SU-DHL-6 (cell line): Measurements from ENCODE around the gene WDR37.

ENCODE experiments used
- H2AFZ ChIP-seq: fragments of 200-600 bp; sonication (generic); 2 replicates; pipeline ENCODE4 v1.6.1; 2014; ENCODE audit warnings: low read depth, mild to moderate bottlenecking, moderate library complexity, mixed read lengths, antibody characterized with exemption, low read length; ENCODE audit not compliant: severe bottlenecking
- H3F3A ChIP-seq: fragments of 200-600 bp; shearing (Covaris generic); 2 replicates; pipeline ENCODE4 v1.6.0; 2016; ENCODE audit warnings: antibody characterized with exemption, mild to moderate bottlenecking; ENCODE audit not compliant: insufficient read depth
- H3K27ac ChIP-seq: fragments of 200-600 bp; sonication (generic); 2 replicates; pipeline ENCODE4 v1.5.1; 2016; ENCODE audit warnings: low read depth, mild to moderate bottlenecking, low read length, moderate library complexity, mixed read lengths
- H3K27me3 ChIP-seq: fragments of 200-600 bp; sonication (generic), shearing (Covaris generic); 2 replicates; pipeline ENCODE4 v1.6.0; 2014; ENCODE audit warnings: mild to moderate bottlenecking, low read length
- H3K36me3 ChIP-seq: fragments of 200-600 bp; sonication (generic); 2 replicates; pipeline ENCODE4 v1.6.1; 2014; ENCODE audit warnings: mild to moderate bottlenecking, low read length, mixed read lengths
- H3K4me2 ChIP-seq: fragments of 300-600, 200-600 bp; shearing (Covaris generic), sonication (generic); 2 replicates; pipeline ENCODE4 v1.6.0; 2014; ENCODE audit warnings: low read length, low read depth, mild to moderate bottlenecking; ENCODE audit not compliant: poor library complexity, severe bottlenecking
- H3K4me3 ChIP-seq: fragments of 200-600 bp; sonication (generic); 2 replicates; pipeline ENCODE4 v1.5.1; 2014; ENCODE audit warnings: antibody characterized with exemption, low read length, mild to moderate bottlenecking, mixed read lengths; ENCODE audit not compliant: insufficient read depth, poor library complexity, severe bottlenecking
- H3K79me2 ChIP-seq: fragments of 200-600 bp; sonication (generic); 2 replicates; pipeline ENCODE4 v1.6.1; 2014; ENCODE audit warnings: mild to moderate bottlenecking, low read length, moderate library complexity; ENCODE audit not compliant: insufficient read depth
- H3K9ac ChIP-seq: fragments of 200-600 bp; sonication (generic); 2 replicates; pipeline ENCODE4 v1.7.0; 2014; ENCODE audit warnings: mild to moderate bottlenecking, low read length
- H3K9me2 ChIP-seq: fragments of 200-600 bp; sonication (generic); replicated peaks from 2 replicates; pipeline ENCODE4 v1.6.1; 2014; ENCODE audit warnings: low read length; ENCODE audit not compliant: insufficient read depth
- H3K9me3 ChIP-seq: fragments of 200-600 bp; sonication (generic); 2 replicates; pipeline ENCODE4 v1.6.1; 2014; ENCODE audit warnings: low read length, mixed read lengths; ENCODE audit not compliant: insufficient read depth
- H4K20me1 ChIP-seq: fragments of 200-600 bp; sonication (generic); 2 replicates; pipeline ENCODE4 v1.6.1; 2014; ENCODE audit warnings: low read depth, mild to moderate bottlenecking, antibody characterized with exemption, low read length, moderate library complexity, mixed read lengths
- EZH2phosphoT487 ChIP-seq: fragments of 200-600 bp; sonication (generic), shearing (Covaris generic); conservative IDR thresholded peaks from 2 replicates; pipeline ENCODE4 v1.6.1; 2018; ENCODE audit warnings: mild to moderate bottlenecking, antibody characterized with exemption, low read length, moderate library complexity, mixed read lengths
- TF ChIP-seq, protein P1 (sequence below): fragments of 200-600 bp; sonication (generic); IDR thresholded peaks from one replicate; pipeline ENCODE4 v1.5.1; 2017; ENCODE audit warnings: antibody characterized with exemption, mild to moderate bottlenecking, low read length, moderate library complexity; ENCODE audit not compliant: insufficient read depth, poor library complexity, severe bottlenecking

The WDR37 gene

DNA sequence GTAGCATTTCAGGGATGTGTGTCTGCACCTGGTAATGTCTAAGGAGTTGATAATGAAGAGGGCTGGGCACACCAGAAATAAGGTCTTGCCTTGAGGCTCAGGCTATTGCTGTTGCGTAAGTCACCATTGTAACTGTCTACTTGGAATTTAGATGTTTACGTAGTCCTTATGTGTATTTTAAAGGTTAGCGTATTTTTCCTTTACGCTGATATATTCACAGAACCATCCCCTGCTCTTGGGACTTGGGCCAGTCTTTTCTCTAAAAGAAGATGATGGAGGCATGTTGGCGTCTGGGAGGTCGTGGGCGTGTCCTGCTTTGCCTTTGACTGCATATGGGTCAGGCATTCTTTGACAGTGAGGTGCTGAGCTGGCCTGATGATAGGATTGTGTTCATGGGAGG, 14.7 kb downstream of the WDR37 start:
- H3K9me2 ChIP-seq = no peaks in the 10 kb centered on the region
- 0 out of 2 replicates have a peak, but pooled peaks cover 6% of the 10 kb centered on the region for H3K36me3 ChIP-seq

DNA sequence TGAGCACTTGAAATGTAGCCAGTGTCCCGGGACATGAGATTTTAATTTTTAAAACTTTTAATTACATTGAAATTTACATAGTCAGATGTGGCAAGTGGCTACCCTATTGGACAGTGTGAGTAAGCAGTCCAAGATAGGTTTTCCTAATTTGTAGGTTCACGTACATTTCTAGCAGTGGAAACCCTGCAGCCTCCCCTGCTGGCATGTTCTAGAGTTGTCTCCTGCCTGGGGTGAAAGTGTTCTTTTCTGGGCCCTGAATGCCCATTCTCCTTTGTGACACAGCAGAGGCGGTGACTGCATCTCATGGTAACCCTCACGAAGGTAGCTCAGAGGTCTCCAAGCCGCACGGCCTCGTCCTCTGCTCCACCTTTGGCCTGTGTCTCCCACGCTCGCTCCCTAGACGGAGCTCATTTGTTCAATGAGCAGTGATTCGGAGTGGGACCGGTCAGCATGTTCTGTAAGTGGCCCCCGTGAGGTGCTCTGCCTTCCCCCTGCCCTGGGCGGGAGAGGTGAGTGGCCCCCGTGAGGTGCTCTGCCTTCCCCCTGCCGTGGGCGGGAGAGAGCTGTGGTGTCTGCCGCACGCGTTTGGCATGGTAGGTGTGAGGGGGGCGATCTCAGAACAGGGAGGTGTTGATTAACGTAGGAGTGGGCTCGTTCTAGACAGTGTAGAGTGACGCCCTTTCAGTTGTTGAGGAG, 18.0 kb downstream of the WDR37 start:
- Histone ChIP-seq H3K9me2 (no peaks in the 10 kb centered on the region), H3K4me2 (no peak overlapping the region), H3K9me3 (no peaks in the 10 kb centered on the region), H2AFZ (no peak overlapping the region), H3K9ac (no peak overlapping the region), H3K27ac (no peak overlapping the region), H3F3A (no peaks in the 10 kb centered on the region), H3K4me3 (no peak overlapping the region), H3K27me3 (no peaks in the 10 kb centered on the region), H4K20me1 (no peaks in the 10 kb centered on the region; the same call in 1 of the 2 replicates), H3K79me2 (peaks cover 7% of the 10 kb centered on the region; the same call in 1 of the 2 replicates), H3K36me3 (peaks cover 12% of the 10 kb centered on the region; the same call in 1 of the 2 replicates)
- no peak for TF ChIP-seq EZH2phosphoT487
- TF ChIP-seq, protein P1, sequence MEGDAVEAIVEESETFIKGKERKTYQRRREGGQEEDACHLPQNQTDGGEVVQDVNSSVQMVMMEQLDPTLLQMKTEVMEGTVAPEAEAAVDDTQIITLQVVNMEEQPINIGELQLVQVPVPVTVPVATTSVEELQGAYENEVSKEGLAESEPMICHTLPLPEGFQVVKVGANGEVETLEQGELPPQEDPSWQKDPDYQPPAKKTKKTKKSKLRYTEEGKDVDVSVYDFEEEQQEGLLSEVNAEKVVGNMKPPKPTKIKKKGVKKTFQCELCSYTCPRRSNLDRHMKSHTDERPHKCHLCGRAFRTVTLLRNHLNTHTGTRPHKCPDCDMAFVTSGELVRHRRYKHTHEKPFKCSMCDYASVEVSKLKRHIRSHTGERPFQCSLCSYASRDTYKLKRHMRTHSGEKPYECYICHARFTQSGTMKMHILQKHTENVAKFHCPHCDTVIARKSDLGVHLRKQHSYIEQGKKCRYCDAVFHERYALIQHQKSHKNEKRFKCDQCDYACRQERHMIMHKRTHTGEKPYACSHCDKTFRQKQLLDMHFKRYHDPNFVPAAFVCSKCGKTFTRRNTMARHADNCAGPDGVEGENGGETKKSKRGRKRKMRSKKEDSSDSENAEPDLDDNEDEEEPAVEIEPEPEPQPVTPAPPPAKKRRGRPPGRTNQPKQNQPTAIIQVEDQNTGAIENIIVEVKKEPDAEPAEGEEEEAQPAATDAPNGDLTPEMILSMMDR = no peak

More for the DNA sequence above, 14.7 kb downstream of the WDR37 start:
- Histone ChIP-seq H3K79me2 (peaks cover 7% of the 10 kb centered on the region; the same call in 1 of the 2 replicates), H3K9me3 (no peaks in the 10 kb centered on the region), H3F3A (no peaks in the 10 kb centered on the region), H3K9ac (no peak overlapping the region), H3K27me3 (no peaks in the 10 kb centered on the region), H4K20me1 (no peaks in the 10 kb centered on the region; the same call in 1 of the 2 replicates), H3K4me2 (no peak overlapping the region), H3K4me3 (no peak overlapping the region), H3K27ac (no peak overlapping the region), H2AFZ (no peak overlapping the region)
- no peak for TF ChIP-seq EZH2phosphoT487
- TF ChIP-seq, protein P1 = no peak

DNA sequence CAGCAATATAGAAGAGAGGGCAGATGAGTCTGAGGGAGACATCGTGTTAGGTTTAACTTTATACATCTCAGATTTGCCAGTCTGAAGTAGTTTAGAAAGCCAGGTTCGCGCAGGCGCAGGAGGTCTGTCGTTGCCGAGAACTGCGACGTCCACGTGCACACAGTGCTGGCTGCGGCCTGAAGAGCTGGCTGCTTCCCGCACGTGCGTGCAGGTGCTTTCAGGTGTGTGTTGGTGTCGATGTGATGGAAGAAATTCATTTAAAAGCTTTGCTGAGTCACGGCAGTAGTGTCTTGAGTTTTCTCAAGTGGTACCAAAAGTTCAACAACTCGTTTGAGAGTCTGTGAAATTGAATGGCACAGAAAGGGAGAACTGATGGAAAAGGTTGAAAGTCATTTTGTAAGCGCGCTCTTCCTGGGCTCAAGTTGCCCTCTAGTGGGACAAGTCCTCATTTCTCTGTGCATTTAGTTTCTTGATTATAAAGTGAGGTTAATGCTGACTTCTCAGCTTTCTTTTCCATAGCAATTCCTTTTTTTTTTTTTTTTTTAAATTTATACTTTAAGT, 18.6 kb downstream of the WDR37 start:
- no peak overlapping the region for H3K4me3 ChIP-seq
- no peaks in the 10 kb centered on the region; the same call in 1 of the 2 replicates for H4K20me1 ChIP-seq
- H2AFZ ChIP-seq = no peak overlapping the region
- H3K9me2 ChIP-seq = no peaks in the 10 kb centered on the region
- no peaks in the 10 kb centered on the region for H3F3A ChIP-seq
- H3K27ac ChIP-seq = no peak overlapping the region
- peaks cover 7% of the 10 kb centered on the region; the same call in 1 of the 2 replicates for H3K79me2 ChIP-seq
- peaks cover 12% of the 10 kb centered on the region; the same call in 1 of the 2 replicates for H3K36me3 ChIP-seq
- H3K27me3 ChIP-seq = no peaks in the 10 kb centered on the region
- H3K9me3 ChIP-seq = no peaks in the 10 kb centered on the region
- H3K4me2 ChIP-seq = no peak overlapping the region
- TF ChIP-seq, protein P1 = no peak
- no peak for TF ChIP-seq EZH2phosphoT487
- no peak overlapping the region for H3K9ac ChIP-seq
